Panc1 (cell line): ENCODE measurements around the gene STX18. TPM values are rescaled to one million over a fixed set of nuclear protein-coding genes. Genes with fewer than 3 reads are reported as not detected.

Experiments used
- ATAC-seq: fragments of 200-7000 bp; cut with Tn5 transposase; 2 replicates; pipeline ENCODE4 v1.9.1; 2020; ENCODE audit warnings: mild to moderate bottlenecking, moderate library complexity
- BruUV-seq: library from RNA; stranded (reverse); fragments of 400-500 nt; replicated peaks from 2 replicates; lab custom pipeline; 2021; lab: Mats Ljungman, UMichigan
- CTCF ChIA-PET: fragments of 300-600 bp; sonication (Branson Sonifier 250); formaldehyde crosslinking; loops from one replicate; lab custom pipeline; 2022; ENCODE audit warnings: antibody characterized with exemption; lab: Charles Lee
- POLR2A ChIA-PET: fragments of 300-600 bp; sonication (Branson Sonifier 250); formaldehyde crosslinking; loops from one replicate; lab custom pipeline; 2022; ENCODE audit warnings: antibody characterized with exemption; lab: Charles Lee
- DNase-seq: peaks from one replicate; pipeline ENCODE4 v3.0.0-alpha.2; 2010; ENCODE audit warnings: low read depth, low spot score
- H3K27ac ChIP-seq: 2 replicates; pipeline ENCODE4 v1.5.1; 2011; ENCODE audit warnings: mild to moderate bottlenecking, low read length, inconsistent platforms
- H3K27me3 ChIP-seq: fragments of 200-500 bp; sonication (Bioruptor generic); 2 replicates; pipeline ENCODE4 v1.6.0; 2014; ENCODE audit warnings: low read length, inconsistent platforms; ENCODE audit not compliant: control insufficient read depth, insufficient read depth
- H3K36me3 ChIP-seq: fragments of 200-500 bp; sonication (Bioruptor generic); 2 replicates; pipeline ENCODE4 v1.5.1; 2014; ENCODE audit warnings: inconsistent platforms, mild to moderate bottlenecking, low read length, moderate library complexity; ENCODE audit not compliant: control insufficient read depth, insufficient read depth
- H3K4me1 ChIP-seq: 2 replicates; pipeline ENCODE4 v1.5.1; 2011; ENCODE audit warnings: inconsistent platforms, mild to moderate bottlenecking, low read length, moderate library complexity; ENCODE audit not compliant: control insufficient read depth, insufficient read depth
- H3K4me3 ChIP-seq, 2 experiments: 2 replicates each; pipeline ENCODE4 v1.5.1; 2011 to 2012; ENCODE audit warnings: low read depth in 2 of 2, low read length in 2 of 2, mild to moderate bottlenecking in 2 of 2, inconsistent platforms in 1 of 2, moderate library complexity in 1 of 2
- H3K9me3 ChIP-seq: fragments of 200-500 bp; sonication (Bioruptor generic); 2 replicates; pipeline ENCODE4 v1.5.1; 2014; ENCODE audit warnings: low read depth, mild to moderate bottlenecking, inconsistent platforms, low read length, moderate library complexity; ENCODE audit not compliant: control insufficient read depth, insufficient read depth
- CTCF ChIP-seq: fragments of 450-650 bp; IDR thresholded peaks from 2 replicates; pipeline ENCODE4 v1.5.1; 2017; ENCODE audit warnings: mild to moderate bottlenecking
- POLR2AphosphoS5 ChIP-seq: IDR thresholded peaks from 2 replicates; pipeline ENCODE4 v1.6.1; 2012; ENCODE audit warnings: mild to moderate bottlenecking, low read depth, low read length, moderate library complexity
- SIN3A ChIP-seq: IDR thresholded peaks from 2 replicates; pipeline ENCODE4 v1.6.1; 2012; ENCODE audit warnings: low read depth, mild to moderate bottlenecking, low read length, moderate library complexity, borderline replicate concordance; ENCODE audit not compliant: insufficient read depth
- TCF7L2 ChIP-seq: IDR thresholded peaks from 2 replicates; pipeline ENCODE4 v1.6.1; 2011; ENCODE audit warnings: mild to moderate bottlenecking, low read depth, low read length, inconsistent platforms
- in situ Hi-C: cut with HindIII; loops from 2 replicates; pipeline ENCODE4 v1.10.0; 2016; ENCODE audit warnings: low sequenced_read_pairs, low pct_unique_long_range_greater_than_20kb
- intact Hi-C: fragments of 100-400 bp; cut with micrococcal nuclease; formaldehyde crosslinking; loops from one replicate; pipeline ENCODE4 v1.10.0; 2022; ENCODE audit not compliant: unreplicated experiment
- total RNA-seq: library from RNA; stranded (reverse); gene quantifications from one replicate; pipeline ENCODE4 v1.2.1, GENCODE V29; 2021; ENCODE audit not compliant: unreplicated experiment
- TF ChIP-seq, protein P1 (sequence below), 2 experiments: IDR thresholded peaks; 2 replicates each; pipeline ENCODE4 v1.6.1; 2011 to 2012; ENCODE audit warnings: low read depth in 2 of 2, control low read depth in 1 of 2, low read length in 1 of 2, mild to moderate bottlenecking in 1 of 2, moderate library complexity in 1 of 2; ENCODE audit not compliant: insufficient read depth in 1 of 2

Gene STX18
- total RNA-seq, 1 experiment from 2014 or later, result 15.0 TPM

GRCh38 chr4:4485806-4486205, 56.0 kb downstream of the STX18 start:
- ChIA-PET CTCF (no interaction called here), POLR2A (no interaction called here)
- ATAC-seq, result no peak
- in situ Hi-C loops, result no loop called here
- Histone ChIP-seq H3K27ac (no peak overlapping the region), H3K27me3 (no peaks in the 10 kb centered on the region), H3K4me3 (no peak overlapping the region), H3K36me3 (no peaks in the 10 kb centered on the region), H3K9me3 (no peaks in the 10 kb centered on the region), H3K4me1 (peaks cover 4% of the 10 kb centered on the region; the same call in 1 of the 2 replicates)
- TF ChIP-seq POLR2AphosphoS5, result no peak
- TF ChIP-seq TCF7L2, result no peak
- TF ChIP-seq CTCF, result no peak
- TF ChIP-seq SIN3A, result no peak
- TF ChIP-seq, protein P1, sequence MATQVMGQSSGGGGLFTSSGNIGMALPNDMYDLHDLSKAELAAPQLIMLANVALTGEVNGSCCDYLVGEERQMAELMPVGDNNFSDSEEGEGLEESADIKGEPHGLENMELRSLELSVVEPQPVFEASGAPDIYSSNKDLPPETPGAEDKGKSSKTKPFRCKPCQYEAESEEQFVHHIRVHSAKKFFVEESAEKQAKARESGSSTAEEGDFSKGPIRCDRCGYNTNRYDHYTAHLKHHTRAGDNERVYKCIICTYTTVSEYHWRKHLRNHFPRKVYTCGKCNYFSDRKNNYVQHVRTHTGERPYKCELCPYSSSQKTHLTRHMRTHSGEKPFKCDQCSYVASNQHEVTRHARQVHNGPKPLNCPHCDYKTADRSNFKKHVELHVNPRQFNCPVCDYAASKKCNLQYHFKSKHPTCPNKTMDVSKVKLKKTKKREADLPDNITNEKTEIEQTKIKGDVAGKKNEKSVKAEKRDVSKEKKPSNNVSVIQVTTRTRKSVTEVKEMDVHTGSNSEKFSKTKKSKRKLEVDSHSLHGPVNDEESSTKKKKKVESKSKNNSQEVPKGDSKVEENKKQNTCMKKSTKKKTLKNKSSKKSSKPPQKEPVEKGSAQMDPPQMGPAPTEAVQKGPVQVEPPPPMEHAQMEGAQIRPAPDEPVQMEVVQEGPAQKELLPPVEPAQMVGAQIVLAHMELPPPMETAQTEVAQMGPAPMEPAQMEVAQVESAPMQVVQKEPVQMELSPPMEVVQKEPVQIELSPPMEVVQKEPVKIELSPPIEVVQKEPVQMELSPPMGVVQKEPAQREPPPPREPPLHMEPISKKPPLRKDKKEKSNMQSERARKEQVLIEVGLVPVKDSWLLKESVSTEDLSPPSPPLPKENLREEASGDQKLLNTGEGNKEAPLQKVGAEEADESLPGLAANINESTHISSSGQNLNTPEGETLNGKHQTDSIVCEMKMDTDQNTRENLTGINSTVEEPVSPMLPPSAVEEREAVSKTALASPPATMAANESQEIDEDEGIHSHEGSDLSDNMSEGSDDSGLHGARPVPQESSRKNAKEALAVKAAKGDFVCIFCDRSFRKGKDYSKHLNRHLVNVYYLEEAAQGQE (IDR thresholded peaks at IDR 0.05; ENCODE audit: insufficient read depth in 1 of 2, low read depth in 2 of 2, low read length in 1 of 2), result no peak
- BruUV-seq, result no TSS peak
- DNase-seq, result no peak
- intact Hi-C loops, result loop anchor here (10.0 kb wide), 1 partner anchor 379 kb away; no protein-coding TSS in a partner anchor

- Histone ChIP-seq H3K27ac (no peak overlapping the region), H3K27me3 (no peaks in the 10 kb centered on the region), H3K9me3 (no peaks in the 10 kb centered on the region), H3K4me3 (no peak overlapping the region), H3K36me3 (no peaks in the 10 kb centered on the region), H3K4me1 (no peaks in the 10 kb centered on the region)
- ChIA-PET CTCF (no interaction called here), POLR2A (interaction anchor here (0.5 kb wide), 1 partner anchor 13 kb away, joined by 3 read pairs; no protein-coding TSS in a partner anchor)
- ATAC-seq (no peak), DNase-seq (no peak)
- intact Hi-C loops (loop anchor here (5.0 to 10.0 kb wide), 2 partner anchors 383 to 506 kb away; no protein-coding TSS in a partner anchor), in situ Hi-C loops (no loop called here)
- no TSS peak for BruUV-seq
- TF ChIP-seq, protein P1 (IDR thresholded peaks at IDR 0.05; ENCODE audit: insufficient read depth in 1 of 2, low read depth in 2 of 2, low read length in 1 of 2), result no peak
- TF ChIP-seq SIN3A (no peak), CTCF (no peak), POLR2AphosphoS5 (no peak), TCF7L2 (no peak)
Measured at GRCh38 chr4:4481399-4481994, 60.4 kb downstream of the STX18 start.
